ENCODE measurements around the gene GPBP1L1. TPM values are rescaled to one million over a fixed set of nuclear protein-coding genes. Genes with fewer than 3 reads are reported as not detected.

The GPBP1L1 gene
- total and polyA plus RNA-seq, 9 of the 15 experiments (the other 6 are each of a cell fraction or from before 2014, with no cell fraction given): 86.0 to 216 (median 138) TPM

GRCh38 chr1:45644661-45645060, 41.7 kb downstream of the GPBP1L1 start (continued):
- no peak for TF ChIP-seq SIN3A (IDR thresholded peaks at IDR 0.05; ENCODE audit: borderline replicate concordance in 2 of 2, control insufficient read depth in 1 of 2, low read depth in 2 of 2, low read length in 2 of 2)
- no peak for TF ChIP-seq ZNF3 (CRISPR knock-in tag; IDR thresholded peaks at IDR 0.05)
- TF ChIP-seq MAFG (tag; conservative IDR thresholded peaks at IDR 0.05): no peak
- TF ChIP-seq TFAP4 (CRISPR knock-in tag; IDR thresholded peaks at IDR 0.05; ENCODE audit: borderline replicate concordance): no peak
- TF ChIP-seq ZC3H4 (CRISPR knock-in tag; IDR thresholded peaks at IDR 0.05; ENCODE audit: borderline replicate concordance): no peak
- no peak for TF ChIP-seq ARID2 (IDR thresholded peaks at IDR 0.05)

- Histone ChIP-seq H3K4me2 (ENCODE audit: insufficient read depth, low read length) (no peak overlapping the region), H3K9ac (ENCODE audit: insufficient read depth in 1 of 2, low read depth in 2 of 2, low read length in 2 of 2) (no peak overlapping the region), H3K79me2 (ENCODE audit: control insufficient read depth, insufficient read depth, low read length) (peaks cover 2% of the 10 kb centered on the region; the same call in 2 of the 3 replicates), H2AFZ (ENCODE audit: low read depth, low read length) (no peak overlapping the region), H3K27me3 (ENCODE audit: control insufficient read depth in 2 of 2, insufficient read depth in 2 of 2, low read length in 2 of 2) (no peaks in the 10 kb centered on the region), H3K36me3 (ENCODE audit: control insufficient read depth, insufficient read depth, low read length) (peaks cover 81% of the 10 kb centered on the region), H3K27ac (ENCODE audit: extremely low read depth, low read depth, low read length) (no peak overlapping the region), H3K9me1 (ENCODE audit: control insufficient read depth, insufficient read depth, low read length) (no peaks in the 10 kb centered on the region), H4K20me1 (replicated peaks; ENCODE audit: control insufficient read depth, insufficient read depth, low read length) (no peaks in the 10 kb centered on the region), H3K9me3 (replicated peaks; ENCODE audit: control insufficient read depth, insufficient read depth, low read depth, low read length) (no peaks in the 10 kb centered on the region), H3K4me3 (no peak overlapping the region), H3K4me1 (replicated peaks in 1 of 2; ENCODE audit: control insufficient read depth in 2 of 2, insufficient read depth in 2 of 2, low read length in 2 of 2) (no peaks in the 10 kb centered on the region)
- no peak for FAIRE-seq
- intact Hi-C loops (cut with micrococcal nuclease) (no loop called here), in situ Hi-C loops (cut with MboI) (loop anchor here (25.0 kb wide), 1 partner anchor 543 kb away; the partner anchor contains the start of genes P3R3URF, POMGNT1 and TSPAN1)
- ChIA-PET POLR2A (interaction anchor here (0.7 to 5.4 kb wide), 6 partner anchors 9 to 630 kb away, joined by 3 to 35 read pairs (median 3); partner anchors contain the start of gene PRDX1), CTCF (ENCODE audit: low intra/inter-chr PET ratio) (no interaction called here)
- DNase-seq (ENCODE audit: extremely low read depth in 1 of 4, low spot score in 3 of 4): no peak
- TF ChIP-seq RAD21 (CRISPR knock-in tag; conservative IDR thresholded peaks at IDR 0.05 in 1 of 2, IDR thresholded peaks at IDR 0.05 in 1 of 2): peak in 1 of 2 experiments; percentile 34; a peak in 1 of 4 replicates
- TF ChIP-seq CTCF (IDR thresholded peaks at IDR 0.05 in 2 of 3, conservative IDR thresholded peaks at IDR 0.05 in 1 of 3; ENCODE audit: insufficient read depth in 2 of 3, low read depth in 1 of 3, low read length in 3 of 3): peak in 1 of 3 experiments; percentile 16; a peak in 3 of 6 replicates
- no peak for TF ChIP-seq TGIF2 (CRISPR knock-in tag; IDR thresholded peaks at IDR 0.05)
- TF ChIP-seq ZNF133 (CRISPR knock-in tag; IDR thresholded peaks at IDR 0.05): no peak
- TF ChIP-seq PTTG1 (tag; IDR thresholded peaks at IDR 0.05; ENCODE audit: low read depth): no peak
- TF ChIP-seq DIDO1 (tag; IDR thresholded peaks at IDR 0.05; ENCODE audit: low read depth): no peak
- ATAC-seq: peak; percentile 43; the same call in 2 of the 3 replicates
- no TSS peak for BruUV-seq (replicated peaks)
Observed at GRCh38 chr1:45643978-45644377, 42.4 kb downstream of the GPBP1L1 start.

All from K562 (cell line).